ENCODE results near the gene MYPOP. TPM values are rescaled to one million over a fixed set of nuclear protein-coding genes. Genes with fewer than 3 reads are reported as not detected.

Gene MYPOP
- total RNA-seq, result 0.77 and 1.2 TPM in 2 replicates

GRCh38 chr19:45901912-45902650 is at the start of gene MYPOP:
Gene MYPOP, minus strand, starts transcription at chr19:45902613. Its CDS starts 840 bp downstream, at chr19:45901773.

GRCh38 chr19:45913874-45914830 is 11.7 kb upstream of the MYPOP start, which contains the start of gene NANOS2:
Gene NANOS2, minus strand, starts transcription at chr19:45914778. Its CDS starts 85 bp downstream, at chr19:45914693.

GRCh38 chr19:45885556-45886426 is 16.6 kb downstream of the MYPOP start, which contains the start of gene IRF2BP1:
Gene IRF2BP1, minus strand, starts transcription at chr19:45886141. Its CDS starts 367 bp downstream, at chr19:45885774.

GRCh38 chr19:45863840-45864628 is 38.4 kb downstream of the MYPOP start, which contains the start of gene FOXA3:
Gene FOXA3, plus strand, starts transcription at chr19:45864326. Its CDS starts 131 bp downstream, at chr19:45864457.

DNA sequence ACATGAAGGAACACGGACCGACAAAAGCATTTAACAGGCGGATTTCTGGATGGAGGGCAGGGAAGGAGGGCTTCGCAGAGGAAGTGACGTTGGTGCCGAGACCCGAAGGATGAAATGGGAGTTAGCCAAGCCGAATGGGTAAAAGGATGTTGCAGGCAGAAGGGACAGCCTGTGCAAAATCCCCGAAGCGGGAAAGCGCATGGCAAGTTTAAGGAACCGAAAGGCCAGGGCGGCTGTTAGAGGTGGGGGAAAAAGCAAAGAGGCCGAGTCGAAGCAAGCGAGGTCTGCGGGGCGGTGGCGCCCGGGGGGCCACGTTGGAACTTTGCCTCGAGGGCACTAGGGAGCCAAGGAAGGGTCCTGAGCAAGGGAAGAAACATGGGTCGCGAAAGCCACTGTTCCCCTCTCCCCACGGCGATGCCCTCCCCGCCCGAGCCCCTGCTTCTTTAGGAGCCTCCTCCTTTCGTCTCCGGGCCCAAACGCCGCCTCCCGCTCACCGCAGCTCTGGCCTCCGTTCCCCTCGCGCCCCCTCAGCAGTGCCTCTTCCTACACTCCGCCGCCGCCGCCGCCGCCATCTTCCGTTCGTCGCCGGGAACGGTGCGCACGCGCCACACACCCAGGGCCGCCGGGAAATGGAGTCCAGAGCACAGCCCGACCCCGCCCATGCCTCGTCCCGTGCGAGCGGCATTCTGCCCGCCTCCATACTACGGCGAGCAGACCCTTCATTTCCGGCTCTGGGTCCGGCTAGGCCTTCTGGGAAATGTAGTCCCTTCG is 39.7 kb downstream of the MYPOP start, which contains the start of gene SYMPK:
SYMPK (minus strand) TSS at position 584 of the 771 bp plus-strand sequence. CDS start 8,652 bp downstream, outside the sequence.

Other genes with a start within 250 kb of the MYPOP start
- gene GIPR, start 234.4 kb downstream of the MYPOP start, total RNA-seq, result under 0.01 TPM in 1 of 2 replicates, not detected in the other
- 360 and 424 TPM in 2 replicates for gene SNRPD2, start 210.7 kb downstream of the MYPOP start, total RNA-seq
- 15.6 and 24.7 TPM in 2 replicates for gene QPCTL, start 209.9 kb downstream of the MYPOP start, total RNA-seq
- 4.4 and 5.6 TPM in 2 replicates for gene FBXO46, start 171.7 kb downstream of the MYPOP start, total RNA-seq
- not detected in 2 replicates for gene MEIOSIN, start 169.2 kb downstream of the MYPOP start, total RNA-seq
- 7.0 and 13.6 TPM in 2 replicates for gene SIX5, start 133.4 kb downstream of the MYPOP start, total RNA-seq
- gene DMPK, start 120.1 kb downstream of the MYPOP start, total RNA-seq, result 21.7 and 39.0 TPM in 2 replicates
- 42.9 and 55.0 TPM in 2 replicates for gene DMWD, start 109.8 kb downstream of the MYPOP start, total RNA-seq
- gene RSPH6A, start 87.3 kb downstream of the MYPOP start, total RNA-seq, result 0.11 and 0.12 TPM in 2 replicates
- 34.7 and 37.6 TPM in 2 replicates for gene SYMPK, start 39.5 kb downstream of the MYPOP start, total RNA-seq
- gene FOXA3, start 38.3 kb downstream of the MYPOP start, total RNA-seq, result not detected in 2 replicates
- 29.3 and 34.6 TPM in 2 replicates for gene IRF2BP1, start 16.5 kb downstream of the MYPOP start, total RNA-seq
- gene NANOS2, start 12.2 kb upstream of the MYPOP start, total RNA-seq, result not detected in 2 replicates
- under 0.01 TPM in 1 of 2 replicates, not detected in the other for gene NOVA2, start 71.3 kb upstream of the MYPOP start, total RNA-seq
- gene CCDC61, start 92.9 kb upstream of the MYPOP start, total RNA-seq, result 10.5 and 11.6 TPM in 2 replicates
- not detected in 2 replicates for gene PGLYRP1, start 120.4 kb upstream of the MYPOP start, total RNA-seq
- under 0.01 TPM in 1 of 2 replicates, not detected in the other for gene IGFL4, start 138.4 kb upstream of the MYPOP start, total RNA-seq
- not detected in 2 replicates for gene IGFL3, start 222.1 kb upstream of the MYPOP start, total RNA-seq
- not detected in 2 replicates for gene IGFL2, start 245.6 kb upstream of the MYPOP start, total RNA-seq